ENCODE data around the gene NFXL1. TPM values are rescaled to one million over a fixed set of nuclear protein-coding genes. Genes with fewer than 3 reads are reported as not detected.

NFXL1 gene
- 21.1 TPM for polyA plus RNA-seq (2013, experiment 1 of 2)
- polyA plus RNA-seq (2013, experiment 2 of 2) = 20.1 TPM

DNA sequence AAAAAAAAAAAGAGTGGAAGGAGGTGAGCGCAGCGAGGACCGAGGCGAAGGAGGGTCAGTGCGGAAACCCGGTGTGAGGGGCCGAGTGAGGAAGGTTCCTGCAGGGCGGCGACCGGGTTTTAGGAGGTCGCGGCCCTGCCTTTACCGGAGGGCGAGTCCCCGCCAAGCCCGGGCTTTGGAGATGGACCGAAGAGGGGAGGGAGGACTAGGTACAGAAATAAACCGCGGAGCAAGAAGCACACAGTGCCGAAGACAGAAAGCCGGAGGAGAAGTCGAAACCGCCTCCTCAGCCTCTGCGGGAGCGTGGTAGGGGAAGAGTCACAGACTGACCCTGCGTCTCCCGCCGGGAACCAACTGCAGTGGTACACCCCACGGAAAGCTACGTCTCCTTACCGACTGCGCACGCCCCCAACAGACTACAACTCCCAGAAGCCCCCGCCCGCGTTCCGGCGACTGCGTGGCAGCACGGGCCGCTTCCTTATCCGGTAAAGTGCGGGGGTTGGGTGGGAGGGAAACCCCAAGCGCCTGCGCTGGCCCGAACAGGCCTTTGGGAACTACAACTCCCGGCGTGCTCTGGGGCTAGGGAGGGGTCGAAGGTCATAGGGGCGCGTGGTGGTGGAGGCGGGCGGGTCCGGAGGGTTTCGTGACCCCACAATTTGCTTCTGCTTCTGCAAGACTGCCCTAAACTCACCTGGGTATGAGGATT is at the start of gene NFXL1:
Gene NFXL1 (minus strand): TSS at position 364 of the 706 bp plus-strand sequence. CDS start 380 bp downstream, outside the sequence.
- H3K4me1 ChIP-seq (ENCODE audit: insufficient read depth, low read length) = peaks cover 20% of the 10 kb centered on the region; the same call in 1 of the 2 replicates
- peak within 1 kb of the TSS; percentile 71 for H3K27ac ChIP-seq (ENCODE audit: low read depth, low read length)
- WGBS = under 1% methylated on average over 55 of the region's 55 CpGs
- peak within 1 kb of the TSS; percentile 92 for H3K9ac ChIP-seq (ENCODE audit: low read depth, low read length)
- H3K36me3 ChIP-seq (ENCODE audit: insufficient read depth, low read length) = peaks cover 27% of the 10 kb centered on the region
- H3K4me3 ChIP-seq (ENCODE audit: low read length) = peak within 1 kb of the TSS; percentile 92
- no peaks in the 10 kb centered on the region for H3K9me3 ChIP-seq (ENCODE audit: insufficient read depth, low read depth, low read length)
- H3K27me3 ChIP-seq (ENCODE audit: insufficient read depth, low read length) = no peaks in the 10 kb centered on the region

GRCh38 chr4:47954677-47955076 is 40.3 kb upstream of the NFXL1 start:
- Histone ChIP-seq H3K27me3 (ENCODE audit: insufficient read depth, low read length) (no peaks in the 10 kb centered on the region), H3K36me3 (ENCODE audit: insufficient read depth, low read length) (no peaks in the 10 kb centered on the region), H3K9me3 (ENCODE audit: insufficient read depth, low read depth, low read length) (no peaks in the 10 kb centered on the region), H3K27ac (ENCODE audit: low read depth, low read length) (no peak overlapping the region), H3K4me3 (ENCODE audit: low read length) (no peak overlapping the region), H3K9ac (ENCODE audit: low read depth, low read length) (no peak overlapping the region), H3K4me1 (ENCODE audit: insufficient read depth, low read length) (peaks cover 4% of the 10 kb centered on the region; the same call in 1 of the 2 replicates)
- WGBS = 86% methylated on average over 5 of the region's 6 CpGs

DNA sequence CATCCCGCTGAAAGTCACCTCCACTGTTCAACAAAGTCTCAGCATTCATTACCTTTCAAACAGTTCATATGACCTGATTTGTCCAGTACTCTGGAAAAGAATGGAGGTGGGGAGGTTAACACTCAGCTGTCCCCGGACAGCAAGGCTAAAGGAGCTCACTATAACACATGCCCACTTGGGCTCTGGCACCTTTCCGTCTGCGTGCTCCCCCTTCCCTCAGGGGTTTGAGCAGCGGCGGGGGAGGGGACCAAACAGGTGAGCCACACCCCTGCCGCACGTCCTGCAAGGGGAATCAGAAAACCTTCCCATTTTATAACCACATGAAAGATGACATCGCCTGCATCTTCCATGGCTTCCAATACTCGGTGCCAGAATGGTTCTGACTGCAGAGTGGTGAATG is 39.9 kb upstream of the NFXL1 start:
- H3K4me1 ChIP-seq (ENCODE audit: insufficient read depth, low read length) = peaks cover 4% of the 10 kb centered on the region; the same call in 1 of the 2 replicates
- no peak overlapping the region for H3K4me3 ChIP-seq (ENCODE audit: low read length)
- WGBS = 92% methylated on average over 10 of the region's 10 CpGs
- no peaks in the 10 kb centered on the region for H3K27me3 ChIP-seq (ENCODE audit: insufficient read depth, low read length)
- no peak overlapping the region for H3K27ac ChIP-seq (ENCODE audit: low read depth, low read length)
- no peak overlapping the region for H3K9ac ChIP-seq (ENCODE audit: low read depth, low read length)
- no peaks in the 10 kb centered on the region for H3K36me3 ChIP-seq (ENCODE audit: insufficient read depth, low read length)
- no peaks in the 10 kb centered on the region for H3K9me3 ChIP-seq (ENCODE audit: insufficient read depth, low read depth, low read length)

GRCh38 chr4:47945930-47946726 is 31.7 kb upstream of the NFXL1 start:
- H3K9me3 ChIP-seq (ENCODE audit: insufficient read depth, low read depth, low read length) = no peaks in the 10 kb centered on the region
- no peaks in the 10 kb centered on the region for H3K27me3 ChIP-seq (ENCODE audit: insufficient read depth, low read length)
- no peak overlapping the region for H3K27ac ChIP-seq (ENCODE audit: low read depth, low read length)
- 91% methylated on average over 4 of the region's 5 CpGs for WGBS
- peaks cover 5% of the 10 kb centered on the region; the same call in 1 of the 2 replicates for H3K4me1 ChIP-seq (ENCODE audit: insufficient read depth, low read length)
- no peak overlapping the region for H3K4me3 ChIP-seq (ENCODE audit: low read length)
- H3K9ac ChIP-seq (ENCODE audit: low read depth, low read length) = no peak overlapping the region
- H3K36me3 ChIP-seq (ENCODE audit: insufficient read depth, low read length) = no peaks in the 10 kb centered on the region

GRCh38 chr4:47942081-47942819 is 27.9 kb upstream of the NFXL1 start:
- no peaks in the 10 kb centered on the region for H3K36me3 ChIP-seq (ENCODE audit: insufficient read depth, low read length)
- no peak overlapping the region for H3K27ac ChIP-seq (ENCODE audit: low read depth, low read length)
- 69% methylated on average over 8 of the region's 10 CpGs for WGBS
- no peaks in the 10 kb centered on the region for H3K9me3 ChIP-seq (ENCODE audit: insufficient read depth, low read depth, low read length)
- H3K27me3 ChIP-seq (ENCODE audit: insufficient read depth, low read length) = no peaks in the 10 kb centered on the region
- H3K9ac ChIP-seq (ENCODE audit: low read depth, low read length) = no peak overlapping the region
- peaks cover 5% of the 10 kb centered on the region; the same call in 1 of the 2 replicates for H3K4me1 ChIP-seq (ENCODE audit: insufficient read depth, low read length)
- no peak overlapping the region for H3K4me3 ChIP-seq (ENCODE audit: low read length)

GRCh38 chr4:47939456-47939855 is 25.1 kb upstream of the NFXL1 start:
- no peaks in the 10 kb centered on the region for H3K9me3 ChIP-seq (ENCODE audit: insufficient read depth, low read depth, low read length)
- H3K27ac ChIP-seq (ENCODE audit: low read depth, low read length) = no peak overlapping the region
- H3K4me3 ChIP-seq (ENCODE audit: low read length) = no peak overlapping the region
- no peaks in the 10 kb centered on the region for H3K36me3 ChIP-seq (ENCODE audit: insufficient read depth, low read length)
- no peaks in the 10 kb centered on the region for H3K27me3 ChIP-seq (ENCODE audit: insufficient read depth, low read length)
- H3K9ac ChIP-seq (ENCODE audit: low read depth, low read length) = no peak overlapping the region
- WGBS = 92% methylated on average over 5 of the region's 5 CpGs
- peaks cover 5% of the 10 kb centered on the region; the same call in 1 of the 2 replicates for H3K4me1 ChIP-seq (ENCODE audit: insufficient read depth, low read length)

- 92% methylated on average over 6 of the region's 6 CpGs for WGBS
- H3K27ac ChIP-seq (ENCODE audit: low read depth, low read length) = no peak overlapping the region
- H3K9ac ChIP-seq (ENCODE audit: low read depth, low read length) = no peak overlapping the region
- no peaks in the 10 kb centered on the region for H3K36me3 ChIP-seq (ENCODE audit: insufficient read depth, low read length)
- H3K27me3 ChIP-seq (ENCODE audit: insufficient read depth, low read length) = no peaks in the 10 kb centered on the region
- no peak overlapping the region for H3K4me3 ChIP-seq (ENCODE audit: low read length)
- H3K9me3 ChIP-seq (ENCODE audit: insufficient read depth, low read depth, low read length) = no peaks in the 10 kb centered on the region
- no peaks in the 10 kb centered on the region for H3K4me1 ChIP-seq (ENCODE audit: insufficient read depth, low read length)
Observed at GRCh38 chr4:47936336-47936735, 22.0 kb upstream of the NFXL1 start.

- H3K4me3 ChIP-seq (ENCODE audit: low read length) = no peak overlapping the region
- H3K27ac ChIP-seq (ENCODE audit: low read depth, low read length) = no peak overlapping the region
- H3K9ac ChIP-seq (ENCODE audit: low read depth, low read length) = no peak overlapping the region
- H3K36me3 ChIP-seq (ENCODE audit: insufficient read depth, low read length) = no peaks in the 10 kb centered on the region
- H3K27me3 ChIP-seq (ENCODE audit: insufficient read depth, low read length) = no peaks in the 10 kb centered on the region
- 18% methylated on average over 1 of the region's 4 CpGs for WGBS
- no peaks in the 10 kb centered on the region for H3K4me1 ChIP-seq (ENCODE audit: insufficient read depth, low read length)
- no peaks in the 10 kb centered on the region for H3K9me3 ChIP-seq (ENCODE audit: insufficient read depth, low read depth, low read length)
Observed at GRCh38 chr4:47933840-47934239, 19.5 kb upstream of the NFXL1 start.

DNA sequence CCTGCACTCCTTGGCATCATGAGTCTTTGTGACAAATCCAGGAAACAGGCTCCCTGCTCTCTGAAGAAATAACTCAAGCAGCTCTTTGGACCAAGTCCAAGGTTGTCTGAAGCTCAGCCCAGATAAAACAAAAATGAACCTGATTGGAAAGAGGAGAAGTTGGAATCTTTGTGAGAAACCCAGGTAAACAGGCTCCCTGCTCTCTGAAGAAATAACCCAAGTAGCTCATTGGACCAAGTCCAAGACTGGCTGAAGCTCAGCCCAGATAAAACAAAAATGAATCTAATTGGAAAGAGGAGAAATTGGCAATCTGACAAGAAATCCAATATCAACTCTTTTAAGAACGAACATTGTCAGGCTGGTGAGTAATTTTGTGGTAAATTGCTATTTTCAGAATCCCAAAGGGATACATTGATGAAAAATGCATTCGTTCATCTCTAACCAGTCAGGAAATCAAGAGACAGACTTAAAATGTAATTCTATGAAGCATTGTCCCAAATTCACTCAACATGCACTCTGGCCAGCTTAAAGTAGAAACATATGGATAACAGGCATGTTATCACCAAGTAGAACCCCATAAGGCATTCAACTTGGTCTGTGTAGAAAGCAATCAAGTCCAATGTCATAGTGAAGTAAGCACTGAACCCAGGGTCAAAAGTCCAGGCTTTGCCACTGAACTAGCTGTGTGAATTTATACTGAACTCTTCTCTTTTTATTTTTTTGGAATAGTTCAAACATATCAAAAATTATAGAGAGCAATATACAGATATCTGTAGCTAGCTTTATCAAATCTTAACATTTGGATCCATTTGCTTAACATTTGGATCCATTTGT is 16.8 kb upstream of the NFXL1 start:
- WGBS = 97% methylated on average over 2 of the region's 2 CpGs
- Histone ChIP-seq H3K9ac (ENCODE audit: low read depth, low read length) (no peak overlapping the region), H3K4me3 (ENCODE audit: low read length) (no peak overlapping the region), H3K27ac (ENCODE audit: low read depth, low read length) (no peak overlapping the region), H3K36me3 (ENCODE audit: insufficient read depth, low read length) (no peaks in the 10 kb centered on the region), H3K9me3 (ENCODE audit: insufficient read depth, low read depth, low read length) (no peaks in the 10 kb centered on the region), H3K4me1 (ENCODE audit: insufficient read depth, low read length) (no peaks in the 10 kb centered on the region), H3K27me3 (ENCODE audit: insufficient read depth, low read length) (no peaks in the 10 kb centered on the region)

- H3K27ac ChIP-seq (ENCODE audit: low read depth, low read length) = no peak overlapping the region
- WGBS = 69% methylated on average over 4 of the region's 4 CpGs
- H3K9me3 ChIP-seq (ENCODE audit: insufficient read depth, low read depth, low read length) = no peaks in the 10 kb centered on the region
- no peaks in the 10 kb centered on the region for H3K4me1 ChIP-seq (ENCODE audit: insufficient read depth, low read length)
- no peak overlapping the region for H3K4me3 ChIP-seq (ENCODE audit: low read length)
- H3K36me3 ChIP-seq (ENCODE audit: insufficient read depth, low read length) = no peaks in the 10 kb centered on the region
- no peak overlapping the region for H3K9ac ChIP-seq (ENCODE audit: low read depth, low read length)
- H3K27me3 ChIP-seq (ENCODE audit: insufficient read depth, low read length) = no peaks in the 10 kb centered on the region
Observed at GRCh38 chr4:47929682-47930201, 15.4 kb upstream of the NFXL1 start.
